ENCODE results near the gene TUBG2.
"Not testable (repeated sequence)": the region's sequence is repeated elsewhere in the genome, so short reads cannot be mapped to it uniquely, and the experiment has no call there.

Gene TUBG2

DNA sequence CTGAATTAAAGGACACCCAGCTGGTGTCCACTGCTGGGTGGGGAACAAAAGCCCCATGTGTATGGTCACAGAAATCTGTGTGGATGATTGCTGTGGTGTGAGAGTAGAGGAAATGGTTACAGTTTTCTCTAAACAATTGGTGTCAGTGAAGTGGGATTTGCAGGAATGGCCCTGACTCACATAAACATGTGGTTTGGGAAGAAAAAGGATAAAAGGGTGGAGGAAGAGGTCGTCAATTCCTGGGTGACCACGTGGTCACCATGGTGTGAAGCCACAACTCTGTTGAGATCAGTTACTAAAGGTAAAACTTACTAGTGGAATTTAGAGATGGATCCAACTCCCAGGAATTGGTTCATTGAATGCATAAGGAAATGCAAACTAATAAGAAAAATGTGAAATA is 3.6 kb upstream of the TUBG2 start:
- no peak for DNase-seq

DNA sequence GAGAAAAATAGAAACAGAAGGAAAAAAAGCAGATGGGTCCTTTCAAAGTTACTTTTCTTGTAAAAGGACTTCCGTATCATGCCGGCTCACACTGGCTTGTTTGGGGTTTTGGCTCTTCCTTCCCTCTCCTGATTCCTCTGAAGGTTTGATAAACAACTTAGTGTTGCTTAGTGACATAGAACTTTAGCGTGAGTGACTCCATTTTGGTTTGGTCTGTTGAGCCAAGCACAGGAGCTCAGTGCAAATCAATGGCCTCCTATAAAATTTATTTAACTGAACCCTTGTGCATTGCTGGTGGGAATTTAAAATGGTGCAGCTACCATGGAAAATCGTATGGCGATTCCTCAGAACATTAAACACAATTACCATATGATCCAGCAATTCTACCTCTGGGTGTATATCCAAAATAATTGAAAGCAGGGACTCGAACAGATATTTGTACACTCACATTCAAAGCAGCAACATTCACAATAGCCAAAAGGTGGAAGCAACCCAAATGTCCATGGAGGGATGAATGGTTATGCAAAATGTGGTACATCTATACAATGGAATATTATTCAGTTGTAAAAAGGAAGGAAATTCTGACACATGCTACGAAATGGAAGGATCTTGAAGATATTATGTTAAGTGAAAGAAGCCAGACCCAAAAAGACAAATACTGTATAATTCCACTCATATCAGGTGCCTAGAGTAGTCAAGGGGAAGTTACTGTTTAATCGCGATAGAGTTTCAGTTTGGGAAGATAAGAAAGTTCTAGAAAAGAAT is 1.1 kb upstream of the TUBG2 start:
- DNase-seq = no peak

DNA sequence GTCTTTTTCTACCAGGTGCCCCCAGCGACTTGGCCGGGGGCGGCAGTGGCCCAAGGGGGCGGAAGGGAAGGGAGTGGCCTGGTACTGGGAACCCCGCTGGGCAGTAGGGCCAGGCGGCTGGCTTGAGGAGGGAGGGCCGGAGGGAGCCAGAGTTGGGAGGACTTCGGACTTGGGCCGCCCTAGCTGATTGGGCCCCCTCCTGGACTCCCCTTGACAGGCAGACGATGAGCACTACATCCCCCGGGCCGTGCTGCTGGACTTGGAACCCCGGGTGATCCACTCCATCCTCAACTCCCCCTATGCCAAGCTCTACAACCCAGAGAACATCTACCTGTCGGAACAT is 819 bp downstream of the TUBG2 start:
- DNase-seq = not testable (repeated sequence)

DNA sequence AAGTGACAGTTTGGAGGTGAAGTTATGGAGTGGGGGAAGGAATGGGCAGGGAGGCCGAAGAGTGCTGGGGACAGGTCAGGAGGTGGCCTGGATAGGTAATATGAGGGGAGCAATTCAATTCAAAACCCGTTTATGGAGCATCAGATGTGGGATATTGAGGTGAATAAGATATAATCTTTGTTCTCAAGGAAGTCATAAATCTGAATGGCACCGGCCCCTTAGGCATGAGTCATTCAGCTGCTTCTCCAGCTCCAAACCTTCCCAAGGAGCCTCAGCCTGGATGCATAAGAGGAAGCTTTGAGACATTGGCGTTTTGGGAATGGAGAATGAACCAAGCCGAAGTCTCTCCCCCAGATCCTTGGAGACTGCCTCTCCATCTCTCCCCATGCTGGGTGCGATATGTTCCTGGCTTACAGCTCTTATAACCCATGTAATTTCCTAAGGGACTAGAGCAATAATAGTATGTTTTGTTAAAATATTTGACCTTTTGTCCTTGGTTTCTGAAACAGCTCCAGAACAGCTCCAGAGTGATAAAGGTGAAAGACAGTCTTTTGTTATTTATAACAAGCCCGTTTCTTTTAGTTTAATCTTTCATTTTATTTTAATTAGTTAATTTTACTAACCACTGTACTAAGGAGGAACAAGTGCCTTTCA is 1.7 kb downstream of the TUBG2 start:
- peak; percentile 14 for DNase-seq

DNA sequence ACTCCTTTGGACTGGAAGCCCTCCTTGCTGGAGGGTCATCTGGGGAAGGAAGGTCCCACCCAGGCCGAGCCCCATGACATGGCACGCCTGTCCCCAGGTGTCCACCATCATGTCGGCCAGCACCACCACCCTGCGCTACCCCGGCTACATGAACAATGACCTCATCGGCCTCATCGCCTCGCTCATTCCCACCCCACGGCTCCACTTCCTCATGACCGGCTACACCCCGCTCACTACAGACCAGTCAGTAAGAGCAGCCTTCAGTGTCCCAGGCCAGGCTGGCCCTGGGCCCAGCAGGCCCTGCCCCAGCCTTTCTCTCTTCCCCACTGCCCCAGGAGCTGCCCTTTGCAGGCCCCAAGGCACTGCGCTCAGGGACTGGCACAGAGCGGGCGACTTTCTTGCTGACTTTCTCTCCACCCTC is 6.5 kb downstream of the TUBG2 start:
- DNase-seq = no peak

DNA sequence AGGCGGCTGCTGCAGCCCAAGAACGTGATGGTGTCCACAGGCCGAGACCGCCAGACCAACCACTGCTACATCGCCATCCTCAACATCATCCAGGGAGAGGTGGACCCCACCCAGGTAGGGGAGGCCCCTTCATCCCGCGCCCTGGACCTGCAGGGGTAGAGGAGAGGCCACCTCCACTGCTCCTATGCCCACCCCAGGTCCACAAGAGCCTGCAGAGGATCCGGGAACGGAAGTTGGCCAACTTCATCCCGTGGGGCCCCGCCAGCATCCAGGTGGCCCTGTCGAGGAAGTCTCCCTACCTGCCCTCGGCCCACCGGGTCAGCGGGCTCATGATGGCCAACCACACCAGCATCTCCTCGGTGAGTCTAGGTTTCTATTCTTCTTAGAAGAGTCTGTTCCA is 7.0 kb downstream of the TUBG2 start:
- DNase-seq = not testable (repeated sequence)

DNA sequence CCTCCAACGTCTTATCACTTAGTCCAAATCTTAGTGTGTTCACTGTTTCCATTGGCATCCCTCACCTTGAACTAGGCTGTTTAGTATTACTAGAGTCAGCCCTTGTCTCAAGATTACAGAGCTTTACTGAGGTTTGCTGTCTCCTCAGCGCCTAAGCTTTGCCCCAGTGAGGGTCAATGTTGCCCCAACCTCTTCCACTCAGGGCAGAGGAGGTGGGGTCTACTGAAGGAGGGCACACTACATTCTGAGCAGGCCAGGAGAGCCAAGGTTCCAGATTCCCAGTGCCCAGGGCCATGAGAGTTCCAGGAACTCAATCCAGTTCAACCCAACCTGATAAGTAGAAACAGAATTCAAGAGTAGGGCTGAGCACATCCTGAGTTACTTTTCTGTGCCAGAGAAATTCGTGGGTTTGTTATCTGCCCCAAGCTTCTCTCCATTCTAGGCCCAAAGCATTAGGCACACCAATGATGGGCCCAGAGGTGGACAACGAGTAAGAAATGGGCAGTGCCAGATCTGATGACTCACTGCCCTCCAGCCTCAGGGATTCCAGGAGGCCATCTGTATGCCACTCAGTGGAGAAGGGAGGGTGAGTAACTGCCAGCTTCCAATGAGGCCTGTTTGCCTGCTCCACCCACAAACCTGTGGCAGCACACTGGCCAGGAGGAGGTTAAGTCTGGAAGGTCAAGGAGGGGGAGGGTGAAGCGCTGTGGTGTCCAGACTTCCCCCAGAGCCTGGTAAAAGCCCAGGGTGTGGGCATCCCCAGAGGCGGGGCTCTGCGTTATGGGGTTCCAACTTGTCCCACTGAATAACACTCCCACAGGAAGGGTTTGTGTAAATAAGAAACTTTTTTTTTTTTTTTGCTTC is 8.2 kb downstream of the TUBG2 start:
- DNase-seq = no peak

DNA sequence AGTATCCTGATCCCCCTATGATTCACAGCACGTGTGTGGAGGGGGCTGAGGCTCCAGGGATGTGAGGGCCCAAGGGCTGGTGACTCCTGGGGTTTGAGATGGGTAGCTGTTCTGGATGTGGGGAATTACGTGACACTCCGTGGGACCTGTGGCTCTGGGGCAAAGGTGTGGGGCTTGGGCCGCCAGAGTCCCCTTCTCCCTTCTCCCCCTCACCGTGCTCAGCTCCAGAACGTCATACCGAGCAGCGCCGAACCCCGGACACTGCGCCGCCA is 10.6 kb downstream of the TUBG2 start:
- no peak for DNase-seq

DNA sequence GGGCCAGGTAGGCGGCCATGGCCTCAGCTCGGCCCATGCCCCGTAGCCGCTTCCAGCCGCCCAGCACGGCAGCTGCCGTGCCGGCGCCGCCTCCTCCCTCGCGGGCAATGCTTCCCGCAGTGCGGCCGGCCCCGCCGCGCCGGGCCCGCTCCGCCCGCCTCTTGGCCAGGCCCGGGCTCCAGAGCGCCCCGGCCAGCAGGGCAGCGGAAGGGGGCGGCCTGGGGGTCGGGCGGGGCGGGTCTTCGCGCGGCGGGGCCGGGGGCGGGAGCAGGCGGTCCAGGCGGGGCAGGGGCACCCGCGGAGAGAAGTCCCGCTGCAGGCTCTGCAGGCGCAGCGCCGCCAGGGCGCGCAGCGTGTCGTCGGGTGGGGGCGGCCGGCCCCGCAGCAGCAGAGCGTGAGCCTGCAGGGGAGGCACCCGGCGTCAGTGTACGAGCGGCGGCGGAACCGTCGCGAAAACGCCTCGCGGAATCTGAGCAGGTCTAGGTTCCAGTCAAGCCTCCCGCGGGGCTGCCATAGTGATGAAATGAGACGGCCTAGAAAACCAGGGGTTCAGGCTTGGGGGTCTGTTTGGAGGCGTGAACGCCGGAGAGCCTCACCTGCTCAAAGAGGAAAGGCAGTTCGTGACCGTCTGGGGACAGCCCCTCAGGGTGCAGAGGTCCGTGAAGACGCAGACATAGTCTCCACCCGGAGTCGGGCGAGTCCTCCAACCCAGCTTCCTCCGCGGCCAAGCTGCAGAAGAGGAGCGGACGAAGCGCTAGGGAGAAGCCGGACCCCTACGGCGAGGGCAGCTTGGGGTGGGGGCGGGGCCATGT is 11.1 kb downstream of the TUBG2 start:
- no peak for DNase-seq

DNA sequence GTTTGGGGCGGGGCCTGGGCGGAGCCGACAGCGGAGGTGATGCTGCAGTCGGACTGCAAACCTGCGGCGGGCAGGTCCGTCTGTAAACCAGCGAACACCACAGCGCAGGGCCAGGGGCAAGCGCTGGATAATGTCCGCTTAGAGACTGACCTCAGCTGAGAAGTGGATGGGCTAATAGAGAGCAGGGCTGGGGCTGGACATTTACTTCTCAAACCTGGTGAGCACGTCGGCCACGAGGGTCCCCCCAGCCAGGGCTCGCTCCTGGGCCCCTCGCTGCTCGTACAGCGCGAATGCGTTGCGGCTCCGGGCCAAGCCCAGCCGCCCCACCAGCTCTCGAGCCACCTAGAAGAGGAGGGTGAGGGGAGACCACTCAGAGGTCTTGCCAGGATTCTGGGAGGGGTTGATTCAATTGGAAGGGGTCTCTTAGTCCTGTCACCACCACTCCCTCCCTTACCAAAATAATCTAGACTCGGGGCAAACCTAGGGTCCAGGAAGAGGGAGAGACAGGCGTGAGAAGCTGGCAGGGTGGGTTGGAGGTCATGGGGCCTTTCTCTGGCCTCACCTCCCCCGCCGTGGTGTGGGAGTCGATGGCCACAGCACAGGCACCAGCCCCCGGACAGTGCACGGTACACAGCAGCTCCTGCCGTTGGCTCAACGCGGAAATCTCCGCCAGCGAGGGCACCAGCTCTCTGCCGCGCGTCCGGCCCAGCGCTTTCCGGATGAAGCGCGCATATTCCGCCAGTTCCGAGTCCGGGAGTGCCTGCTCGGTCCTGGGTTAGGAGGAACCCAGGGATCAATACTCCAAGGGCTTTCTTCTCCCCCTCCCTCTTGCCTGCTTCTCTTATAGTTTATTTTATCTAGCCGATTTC is 11.9 kb downstream of the TUBG2 start:
- DNase-seq = no peak

DNA sequence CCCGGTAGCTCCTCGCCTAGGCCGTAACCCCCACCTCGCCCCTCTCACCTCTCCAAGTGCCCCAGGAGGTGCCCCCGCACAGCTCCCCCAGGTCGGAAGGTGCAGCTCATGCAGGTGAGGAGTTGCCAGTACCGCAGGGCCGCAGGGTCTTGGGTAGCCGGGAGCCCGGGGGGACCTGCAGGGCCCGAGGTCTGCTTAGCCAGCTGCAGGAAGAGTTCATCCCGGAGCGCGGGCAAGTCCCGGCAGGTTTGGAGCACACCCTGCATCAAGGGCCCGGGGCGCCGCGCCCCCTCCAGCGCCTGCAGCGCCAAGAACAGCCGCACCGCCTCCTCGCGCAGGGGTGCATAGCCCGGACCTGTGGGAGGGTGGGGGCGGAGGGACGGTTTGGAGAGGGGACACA is 13.0 kb downstream of the TUBG2 start:
- no peak for DNase-seq

DNA sequence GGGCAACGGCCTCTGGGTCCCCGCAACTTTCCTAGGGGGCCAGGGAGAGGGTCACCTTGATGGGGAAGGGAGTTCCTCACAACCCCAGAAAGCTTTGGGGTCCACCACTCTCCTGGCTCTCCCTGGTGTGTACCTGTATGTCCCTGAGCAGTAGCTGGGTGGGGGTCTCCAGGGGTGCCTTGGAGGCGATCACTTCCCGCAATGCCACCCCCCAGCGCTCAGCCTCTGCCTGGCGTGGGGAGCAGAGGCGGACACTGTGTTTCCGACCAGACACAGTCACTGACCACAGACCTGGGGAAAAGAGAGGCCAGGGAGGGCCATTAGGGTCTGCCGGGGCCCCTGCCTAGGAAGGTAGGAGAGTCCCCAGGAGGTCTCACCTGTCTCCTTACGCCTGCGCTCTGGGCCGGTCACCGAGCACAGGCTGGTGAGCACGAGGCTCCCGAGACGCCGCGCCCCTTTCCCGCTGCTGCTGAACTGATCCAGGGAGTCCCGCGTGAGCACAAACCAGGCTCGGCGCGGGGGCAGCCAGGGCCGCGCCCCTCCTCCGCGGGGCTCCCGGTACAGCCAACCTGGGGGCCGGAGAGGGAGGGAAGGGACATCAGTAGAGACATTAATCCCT is 14.3 kb downstream of the TUBG2 start:
- no peak for DNase-seq

DNA sequence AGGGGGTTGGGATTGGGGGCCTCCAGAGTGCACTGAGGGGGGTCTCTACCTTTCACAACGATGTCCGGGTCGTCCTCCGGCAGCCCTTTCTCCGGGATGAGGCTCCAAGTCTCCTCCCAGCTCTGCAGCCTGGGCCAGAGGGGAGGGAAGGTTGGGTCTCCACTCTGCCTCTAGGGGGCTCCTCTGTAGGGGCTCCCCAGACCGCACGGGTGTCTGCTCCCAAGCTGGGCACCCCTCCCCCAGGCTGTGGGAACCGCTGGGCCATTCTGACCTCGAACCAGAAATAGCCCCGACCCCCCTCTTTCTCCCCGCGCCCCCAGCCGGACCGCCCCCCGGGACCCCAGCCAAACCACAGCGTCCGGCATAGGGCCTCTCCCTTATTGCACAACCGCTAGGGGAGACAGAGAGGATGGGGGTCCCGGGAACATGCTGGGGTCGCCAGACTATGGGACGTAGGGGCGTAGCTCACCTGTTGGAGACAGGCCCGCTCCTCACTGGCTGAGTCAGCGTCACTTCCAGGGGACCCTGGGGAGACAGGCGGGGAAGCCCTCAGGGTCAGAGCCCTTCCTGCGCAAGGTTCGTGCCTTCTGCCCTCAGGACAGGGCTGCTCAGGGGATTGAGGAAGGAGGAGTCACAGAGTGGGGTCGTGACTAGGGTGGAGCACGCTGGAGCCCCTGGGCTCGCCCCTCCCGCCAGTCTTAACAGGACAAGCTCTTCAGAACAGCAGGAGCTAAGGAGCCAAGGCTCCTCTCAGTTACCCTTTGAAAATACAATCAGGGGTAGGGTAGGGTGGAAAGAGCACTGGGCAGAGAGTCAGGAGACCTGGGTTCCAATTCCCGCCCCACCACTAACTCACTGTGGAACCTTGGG is 15.0 kb downstream of the TUBG2 start:
- DNase-seq = peak; percentile 24

DNA sequence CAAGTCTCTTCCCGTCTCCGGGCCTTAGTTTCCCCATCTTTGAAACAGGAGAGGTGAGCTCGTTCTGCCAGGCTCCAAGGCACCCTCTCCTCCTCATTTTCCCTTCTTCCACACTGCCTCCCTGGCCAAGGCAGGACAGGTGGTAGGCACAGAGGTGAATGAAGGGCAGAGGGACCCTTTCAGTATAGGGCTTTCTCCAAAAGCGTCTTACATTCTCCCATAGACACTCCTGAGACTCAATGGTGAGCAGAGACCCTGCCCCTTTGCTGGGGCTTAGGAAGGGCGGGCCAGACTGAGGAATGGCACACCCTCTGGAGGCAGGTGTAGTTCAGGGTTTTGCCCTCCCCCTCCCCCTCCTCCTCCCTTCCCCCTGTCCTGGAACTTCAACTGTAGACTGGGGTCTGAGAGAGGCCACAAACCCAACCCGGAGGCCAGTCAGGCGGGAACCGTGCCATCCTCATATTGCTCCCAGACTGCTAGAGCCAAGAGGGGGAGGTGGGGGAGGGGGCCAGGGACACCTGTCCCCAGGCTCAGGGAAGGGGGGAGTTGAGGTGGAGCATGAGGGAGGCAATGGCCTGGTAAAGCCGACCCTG is 15.8 kb downstream of the TUBG2 start:
- DNase-seq = no peak

DNA sequence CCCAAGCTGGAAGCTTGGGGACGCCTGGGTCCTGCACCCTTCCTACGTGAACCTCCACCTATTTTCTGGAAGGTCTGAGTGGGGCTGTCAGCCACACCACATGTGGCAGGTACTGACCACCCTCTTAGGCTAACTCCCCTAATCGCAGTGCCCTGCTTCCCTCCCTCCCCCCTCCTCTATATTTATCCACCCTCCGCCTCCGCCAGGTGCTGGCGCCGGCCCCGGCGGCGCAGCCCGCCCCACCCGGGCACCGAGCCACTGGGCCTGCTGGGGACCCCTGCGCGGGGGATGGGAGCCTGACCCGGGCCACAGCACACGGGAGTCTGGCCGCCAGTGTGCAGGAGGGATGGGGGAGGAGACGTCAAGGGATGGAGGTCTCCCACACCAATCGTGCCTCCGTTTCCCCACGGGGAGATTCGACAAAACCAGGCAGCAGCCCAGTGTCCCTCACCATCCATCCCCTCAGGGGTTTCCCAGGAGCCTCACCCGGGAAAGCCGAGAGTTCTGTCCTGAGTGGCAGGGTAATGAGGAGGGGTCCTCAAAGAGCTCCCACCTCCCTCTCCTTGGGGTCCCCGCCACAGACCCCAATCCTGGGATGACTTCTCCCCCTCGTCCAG is 16.4 kb downstream of the TUBG2 start:
- no peak for DNase-seq

DNA sequence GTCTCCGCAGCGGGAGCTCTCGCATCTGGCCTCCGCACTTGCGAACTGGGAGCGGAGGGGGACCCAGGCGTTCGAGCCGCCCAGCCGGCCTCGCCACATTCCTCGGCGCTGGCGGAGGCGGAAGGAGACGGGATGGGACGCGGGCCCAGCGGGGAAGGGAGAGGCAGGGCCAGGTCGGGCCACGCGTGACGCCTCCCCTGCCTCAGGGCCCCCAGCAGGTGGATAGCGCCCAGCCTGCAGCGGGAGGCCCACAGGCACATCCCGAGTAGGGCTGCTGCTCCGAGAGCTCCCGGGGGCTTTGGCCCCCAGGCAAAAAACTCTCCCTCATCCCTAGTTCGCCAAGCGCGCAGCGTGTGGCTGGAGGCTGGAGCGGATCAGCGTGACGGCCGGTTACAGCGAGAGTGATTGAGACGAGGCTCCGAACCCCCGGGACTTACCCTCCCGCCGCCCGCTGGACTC is 16.9 kb downstream of the TUBG2 start:
- no peak for DNase-seq

DNA sequence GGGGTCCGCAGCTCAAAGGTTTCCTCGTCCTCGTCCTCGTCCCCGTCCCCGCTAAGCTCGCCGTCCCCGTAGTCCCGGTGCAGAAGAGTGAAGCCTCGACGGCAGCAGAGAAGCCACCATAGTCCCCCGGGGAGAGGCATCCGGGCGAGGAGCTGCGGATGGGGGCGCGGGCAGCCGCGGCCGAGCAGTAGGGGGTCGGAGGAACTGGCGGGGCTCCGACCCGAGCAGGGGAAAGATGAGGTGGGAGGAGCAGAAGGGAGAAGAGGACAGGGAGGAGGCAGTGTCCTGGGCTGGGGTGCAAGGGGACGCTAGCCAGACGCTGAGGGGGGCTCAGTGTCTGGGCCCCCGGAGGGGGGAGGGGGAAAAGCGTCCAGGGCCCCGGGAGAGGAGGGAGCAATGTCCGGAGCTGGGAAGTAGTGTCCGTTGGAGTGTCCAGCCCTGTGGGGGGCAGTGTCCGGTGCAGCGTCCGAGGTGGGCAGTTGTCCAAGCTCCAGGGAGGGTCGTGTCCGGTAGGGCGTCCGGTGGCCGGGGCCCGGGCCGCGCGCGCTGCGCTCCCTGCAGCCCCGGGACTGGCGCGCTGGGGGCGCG is 17.4 kb downstream of the TUBG2 start, which contains the start of gene PLEKHH3:
Gene PLEKHH3, minus strand, starts transcription at position 571 of the 588 bp plus-strand sequence. Its CDS starts 431 bp downstream, at position 140.
- no peak for DNase-seq

DNA sequence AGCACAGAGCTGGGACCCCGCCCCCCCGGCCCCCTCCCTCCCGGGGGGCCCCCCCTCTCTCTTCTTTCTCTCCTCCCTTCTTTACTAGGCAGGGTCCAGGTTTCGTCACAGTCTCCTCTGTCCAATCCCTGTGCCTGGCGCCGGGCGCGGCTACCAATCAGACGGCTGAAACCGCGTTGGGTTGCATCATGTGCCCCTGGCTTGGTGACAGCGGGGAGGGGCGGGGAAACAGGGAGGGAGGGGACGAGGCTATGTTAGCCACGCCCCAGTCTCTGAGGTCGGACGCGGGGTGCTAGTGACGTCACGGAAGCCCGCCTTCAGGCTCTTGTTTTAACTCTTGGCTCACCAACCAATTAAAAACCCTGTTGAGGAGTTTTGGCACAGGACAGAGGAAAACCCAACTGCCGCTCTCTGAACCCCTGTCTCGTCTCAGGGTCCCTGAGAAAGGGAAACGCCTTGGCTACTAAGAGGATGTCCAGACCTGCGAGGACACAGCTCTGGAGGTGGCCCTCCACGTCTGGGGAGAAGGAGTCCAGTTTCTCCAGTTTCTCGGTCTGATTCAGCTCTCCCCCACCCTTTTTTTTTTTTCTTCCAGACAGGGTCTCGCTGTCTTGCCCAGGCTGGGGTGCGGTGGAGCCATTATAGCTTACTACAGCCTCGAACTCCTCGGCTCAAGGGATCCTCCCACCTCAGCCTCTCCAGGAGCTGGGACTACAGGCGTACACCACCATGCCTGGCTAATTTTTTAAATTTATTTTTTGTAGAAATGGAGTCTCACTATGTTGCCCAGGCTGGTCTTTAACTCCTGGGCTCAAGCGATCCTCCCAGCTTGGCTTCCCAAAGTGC is 18.2 kb downstream of the TUBG2 start:
- peak; percentile 98 for DNase-seq

All from MV-4-11 (cell line).